Astrocyte (in vitro differentiated cells and primary cell): ENCODE measurements around the gene TMED5. TPM values are rescaled to one million over a fixed set of nuclear protein-coding genes. Genes with fewer than 3 reads are reported as not detected.

Experiments
- DNase-seq: peaks from one replicate; pipeline ENCODE4 v3.0.0-alpha.2; 2010; ENCODE audit warnings: low read depth
- FAIRE-seq: peaks from 2 replicates; lab custom pipeline; 2011; peaks lifted over from hg19 to GRCh38; lab: Jason Lieb, UNC
- H2AFZ ChIP-seq: 2 replicates; pipeline ENCODE4 v1.6.0; 2012; ENCODE audit warnings: low read depth, low read length, inconsistent platforms
- H3K27ac ChIP-seq: 2 replicates; pipeline ENCODE4 v1.5.1; 2011; ENCODE audit warnings: low read depth, low read length, inconsistent platforms
- H3K27me3 ChIP-seq: 2 replicates; pipeline ENCODE4 v1.6.0; 2011; ENCODE audit warnings: low read length, inconsistent platforms; ENCODE audit not compliant: insufficient read depth
- H3K36me3 ChIP-seq: 2 replicates; pipeline ENCODE4 v1.5.1; 2011; ENCODE audit warnings: low read length, inconsistent platforms; ENCODE audit not compliant: insufficient read depth
- H3K4me1 ChIP-seq: 2 replicates; pipeline ENCODE4 v1.5.1; 2011; ENCODE audit warnings: low read length, inconsistent platforms; ENCODE audit not compliant: insufficient read depth
- H3K4me2 ChIP-seq: 2 replicates; pipeline ENCODE4 v1.6.0; 2012; ENCODE audit warnings: low read length, inconsistent platforms
- H3K4me3 ChIP-seq: 2 replicates; pipeline ENCODE4 v1.5.1; 2011; ENCODE audit warnings: low read depth, mild to moderate bottlenecking, low read length, inconsistent platforms; ENCODE audit not compliant: insufficient read depth
- H3K79me2 ChIP-seq: 2 replicates; pipeline ENCODE4 v1.6.0; 2012; ENCODE audit warnings: mild to moderate bottlenecking, low read length, inconsistent platforms; ENCODE audit not compliant: insufficient read depth
- H3K9ac ChIP-seq: 2 replicates; pipeline ENCODE4 v1.6.0; 2012; ENCODE audit warnings: mild to moderate bottlenecking, low read length, inconsistent platforms
- H3K9me3 ChIP-seq: 2 replicates; pipeline ENCODE4 v1.5.1; 2012; ENCODE audit warnings: low read depth, mild to moderate bottlenecking, low read length, inconsistent platforms; ENCODE audit not compliant: insufficient read depth
- H4K20me1 ChIP-seq: 2 replicates; pipeline ENCODE4 v1.6.0; 2012; ENCODE audit warnings: low read length, inconsistent platforms; ENCODE audit not compliant: insufficient read depth
- H3K27ac Mint-ChIP-seq: one replicate; pipeline ENCODE4 v1.8.0; 2021; ENCODE audit warnings: mild to moderate bottlenecking, mixed read lengths; ENCODE audit not compliant: unreplicated experiment
- H3K27me3 Mint-ChIP-seq: one replicate; pipeline ENCODE4 v1.8.0; 2021; ENCODE audit warnings: low read depth, mixed read lengths; ENCODE audit not compliant: unreplicated experiment
- H3K36me3 Mint-ChIP-seq: one replicate; pipeline ENCODE4 v1.8.0; 2021; ENCODE audit warnings: low read depth, mixed read lengths; ENCODE audit not compliant: unreplicated experiment
- H3K4me1 Mint-ChIP-seq: one replicate; pipeline ENCODE4 v1.8.0; 2021; ENCODE audit warnings: low read depth, mixed read lengths; ENCODE audit not compliant: unreplicated experiment
- H3K4me3 Mint-ChIP-seq: one replicate; pipeline ENCODE4 v1.8.0; 2021; ENCODE audit warnings: mild to moderate bottlenecking, moderate library complexity, mixed read lengths; ENCODE audit not compliant: unreplicated experiment
- H3K9me3 Mint-ChIP-seq: one replicate; pipeline ENCODE4 v1.8.0; 2021; ENCODE audit warnings: mild to moderate bottlenecking, mixed read lengths; ENCODE audit not compliant: unreplicated experiment
- EZH2 ChIP-seq: IDR thresholded peaks from 2 replicates; pipeline ENCODE4 v1.6.1; 2012; ENCODE audit warnings: mild to moderate bottlenecking, low read length, inconsistent platforms; ENCODE audit not compliant: insufficient read depth
- total RNA-seq: library from RNA; stranded (reverse); gene quantifications from 2 replicates; pipeline ENCODE4 v1.2.1, GENCODE V29; 2021
- TF ChIP-seq, protein P1 (sequence below): IDR thresholded peaks from 2 replicates; pipeline ENCODE4 v1.5.1; 2011; ENCODE audit warnings: low read depth, mild to moderate bottlenecking, inconsistent platforms, low read length, moderate library complexity; ENCODE audit not compliant: insufficient read depth

TMED5 gene
- total RNA-seq, 1 donor from 2014 or later = 105 TPM

DNA sequence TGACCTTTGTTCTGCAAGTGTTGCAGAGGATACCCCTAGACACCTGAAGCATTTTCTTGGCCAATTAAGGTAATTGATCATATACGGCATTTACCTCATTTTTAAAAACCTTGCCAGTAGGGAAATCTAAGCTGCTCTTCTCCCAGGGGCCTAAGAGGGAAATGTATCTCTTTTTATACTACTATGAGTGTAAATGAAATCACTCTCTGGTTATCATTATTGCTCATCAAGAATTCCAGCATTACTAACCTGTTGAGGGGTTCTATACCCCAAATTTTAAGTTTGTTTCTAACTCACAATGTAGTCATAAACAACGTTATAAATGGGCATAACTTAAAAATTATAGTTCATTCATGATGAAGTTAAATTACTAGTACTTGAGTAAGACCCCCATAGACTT lies 27.4 kb downstream of the TMED5 start:
- H3K27ac Mint-ChIP-seq = no peak overlapping the region
- H3K4me2 ChIP-seq = no peak overlapping the region
- no peaks in the 10 kb centered on the region for H3K27me3 ChIP-seq
- no peak for TF ChIP-seq EZH2
- TF ChIP-seq, protein P1, sequence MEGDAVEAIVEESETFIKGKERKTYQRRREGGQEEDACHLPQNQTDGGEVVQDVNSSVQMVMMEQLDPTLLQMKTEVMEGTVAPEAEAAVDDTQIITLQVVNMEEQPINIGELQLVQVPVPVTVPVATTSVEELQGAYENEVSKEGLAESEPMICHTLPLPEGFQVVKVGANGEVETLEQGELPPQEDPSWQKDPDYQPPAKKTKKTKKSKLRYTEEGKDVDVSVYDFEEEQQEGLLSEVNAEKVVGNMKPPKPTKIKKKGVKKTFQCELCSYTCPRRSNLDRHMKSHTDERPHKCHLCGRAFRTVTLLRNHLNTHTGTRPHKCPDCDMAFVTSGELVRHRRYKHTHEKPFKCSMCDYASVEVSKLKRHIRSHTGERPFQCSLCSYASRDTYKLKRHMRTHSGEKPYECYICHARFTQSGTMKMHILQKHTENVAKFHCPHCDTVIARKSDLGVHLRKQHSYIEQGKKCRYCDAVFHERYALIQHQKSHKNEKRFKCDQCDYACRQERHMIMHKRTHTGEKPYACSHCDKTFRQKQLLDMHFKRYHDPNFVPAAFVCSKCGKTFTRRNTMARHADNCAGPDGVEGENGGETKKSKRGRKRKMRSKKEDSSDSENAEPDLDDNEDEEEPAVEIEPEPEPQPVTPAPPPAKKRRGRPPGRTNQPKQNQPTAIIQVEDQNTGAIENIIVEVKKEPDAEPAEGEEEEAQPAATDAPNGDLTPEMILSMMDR = no peak
- peaks cover 13% of the 10 kb centered on the region for H3K79me2 ChIP-seq
- H3K9me3 Mint-ChIP-seq = no peaks in the 10 kb centered on the region
- peaks cover 3% of the 10 kb centered on the region for H3K4me1 Mint-ChIP-seq
- peaks cover 16% of the 10 kb centered on the region for H4K20me1 ChIP-seq
- H3K36me3 ChIP-seq = peaks cover 24% of the 10 kb centered on the region
- H3K9me3 ChIP-seq = no peaks in the 10 kb centered on the region
- FAIRE-seq (no peak), DNase-seq (no peak)
- H3K4me3 Mint-ChIP-seq = no peak overlapping the region
- no peaks in the 10 kb centered on the region for H3K27me3 Mint-ChIP-seq
- H3K9ac ChIP-seq = no peak overlapping the region
- peaks cover 4% of the 10 kb centered on the region for H3K36me3 Mint-ChIP-seq
- no peak overlapping the region for H2AFZ ChIP-seq
- no peak overlapping the region for H3K4me3 ChIP-seq
- no peak overlapping the region for H3K27ac ChIP-seq
- no peaks in the 10 kb centered on the region for H3K4me1 ChIP-seq

DNA sequence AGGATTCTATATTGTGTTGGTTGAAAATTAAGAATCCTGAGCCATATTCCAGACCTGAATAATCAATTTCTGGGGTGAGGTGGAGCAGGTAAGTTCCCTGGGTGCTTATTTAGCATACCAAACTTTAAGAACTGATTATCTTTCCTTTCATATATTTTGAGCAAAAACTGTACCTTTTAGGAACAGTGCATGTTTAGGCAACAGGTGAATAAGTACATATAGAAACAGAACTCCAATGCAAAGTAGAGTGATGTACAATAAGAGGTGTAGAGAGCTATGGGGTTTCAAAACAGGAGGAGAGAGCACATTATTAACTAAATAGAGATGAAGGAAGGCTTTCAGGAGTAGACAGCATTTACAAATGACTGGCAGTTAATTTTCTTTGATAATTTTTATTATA lies 28.7 kb downstream of the TMED5 start:
- no peak overlapping the region for H3K4me2 ChIP-seq
- H3K9me3 ChIP-seq = no peaks in the 10 kb centered on the region
- H3K27me3 ChIP-seq = no peaks in the 10 kb centered on the region
- H3K36me3 ChIP-seq = peaks cover 22% of the 10 kb centered on the region
- no peaks in the 10 kb centered on the region for H3K9me3 Mint-ChIP-seq
- H3K4me3 ChIP-seq = no peak overlapping the region
- H3K27ac ChIP-seq = no peak overlapping the region
- H2AFZ ChIP-seq = no peak overlapping the region
- no peaks in the 10 kb centered on the region for H3K27me3 Mint-ChIP-seq
- no peak overlapping the region for H3K9ac ChIP-seq
- no peak overlapping the region for H3K4me3 Mint-ChIP-seq
- TF ChIP-seq, protein P1 = no peak
- no peak for TF ChIP-seq EZH2
- H3K36me3 Mint-ChIP-seq = peaks cover 4% of the 10 kb centered on the region
- H3K79me2 ChIP-seq = peaks cover 9% of the 10 kb centered on the region
- H3K4me1 Mint-ChIP-seq = peaks cover 10% of the 10 kb centered on the region
- H4K20me1 ChIP-seq = peaks cover 20% of the 10 kb centered on the region
- no peak for DNase-seq
- no peak for FAIRE-seq
- H3K27ac Mint-ChIP-seq = no peak overlapping the region
- no peaks in the 10 kb centered on the region for H3K4me1 ChIP-seq

DNA sequence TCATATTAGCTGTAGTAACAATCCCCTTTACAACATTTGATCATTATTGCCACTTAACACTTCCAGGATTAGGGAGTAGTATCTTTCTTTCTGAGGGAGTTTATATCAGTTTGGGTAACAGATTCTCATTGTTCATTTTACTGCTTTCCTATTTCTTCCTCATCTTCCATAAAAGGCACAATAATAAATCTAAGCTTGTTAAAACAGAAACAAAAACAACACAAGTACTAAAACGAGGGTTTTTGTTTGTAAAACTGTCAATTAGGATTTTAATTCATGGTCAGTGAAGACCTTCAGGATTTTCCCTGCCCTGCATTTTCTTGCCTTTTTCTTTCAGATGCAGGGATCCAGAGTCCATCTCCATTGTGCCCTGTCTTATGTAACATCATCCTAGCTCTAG lies 29.5 kb downstream of the TMED5 start:
- Histone ChIP-seq H3K4me1 (no peaks in the 10 kb centered on the region), H3K9me3 (no peaks in the 10 kb centered on the region), H3K9ac (no peak overlapping the region), H3K4me2 (no peak overlapping the region), H3K27me3 (no peaks in the 10 kb centered on the region), H3K4me3 (no peak overlapping the region), H3K79me2 (peaks cover 9% of the 10 kb centered on the region), H3K36me3 (peaks cover 18% of the 10 kb centered on the region), H3K27ac (no peak overlapping the region), H2AFZ (no peak overlapping the region), H4K20me1 (peaks cover 20% of the 10 kb centered on the region)
- H3K27ac Mint-ChIP-seq = no peak overlapping the region
- H3K9me3 Mint-ChIP-seq = no peaks in the 10 kb centered on the region
- H3K4me3 Mint-ChIP-seq = no peak overlapping the region
- TF ChIP-seq EZH2 = no peak
- TF ChIP-seq, protein P1 = no peak
- H3K4me1 Mint-ChIP-seq = peaks cover 10% of the 10 kb centered on the region
- peaks cover 4% of the 10 kb centered on the region for H3K36me3 Mint-ChIP-seq
- H3K27me3 Mint-ChIP-seq = no peaks in the 10 kb centered on the region
- DNase-seq = no peak
- no peak for FAIRE-seq
